Kidney epithelial cell (primary cell): ENCODE results near the gene TMEM106C. TPM values are rescaled to one million over a fixed set of nuclear protein-coding genes. Genes with fewer than 3 reads are reported as not detected.
A peak's percentile ranks its signal among the peaks of the same experiment; 100 is the strongest.
"Not testable (repeated sequence)": the region's sequence is repeated elsewhere in the genome, so short reads cannot be mapped to it uniquely, and the experiment has no call there.

Experiments
- DNase-seq: peaks from one replicate; pipeline ENCODE4 v3.0.0-alpha.2; 2010; ENCODE audit warnings: low read depth
- H3K27me3 ChIP-seq: 2 replicates; pipeline ENCODE4 v1.6.0; 2011; ENCODE audit warnings: low read length; ENCODE audit not compliant: control insufficient read depth, insufficient read depth
- H3K36me3 ChIP-seq: 2 replicates; pipeline ENCODE4 v1.5.1; 2011; ENCODE audit warnings: low read length; ENCODE audit not compliant: control insufficient read depth, insufficient read depth
- H3K4me3 ChIP-seq: 2 replicates; pipeline ENCODE4 v1.5.1; 2011; ENCODE audit warnings: low read depth, mild to moderate bottlenecking, control low read depth, low read length
- total RNA-seq: library from RNA; depleted of rRNA; stranded (reverse); fragments of >200 nt; gene quantifications from 2 replicates; pipeline ENCODE4 v1.2.3, GENCODE V29; 2015
- TF ChIP-seq, protein P1 (sequence below): IDR thresholded peaks from 2 replicates; pipeline ENCODE4 v1.5.1; 2011; ENCODE audit warnings: mild to moderate bottlenecking, moderate library complexity, low read length, control low read depth, inconsistent platforms; ENCODE audit not compliant: insufficient read depth, poor library complexity, severe bottlenecking

The TMEM106C gene
- total RNA-seq, 1 donor from 2014 or later = 133 TPM

DNA sequence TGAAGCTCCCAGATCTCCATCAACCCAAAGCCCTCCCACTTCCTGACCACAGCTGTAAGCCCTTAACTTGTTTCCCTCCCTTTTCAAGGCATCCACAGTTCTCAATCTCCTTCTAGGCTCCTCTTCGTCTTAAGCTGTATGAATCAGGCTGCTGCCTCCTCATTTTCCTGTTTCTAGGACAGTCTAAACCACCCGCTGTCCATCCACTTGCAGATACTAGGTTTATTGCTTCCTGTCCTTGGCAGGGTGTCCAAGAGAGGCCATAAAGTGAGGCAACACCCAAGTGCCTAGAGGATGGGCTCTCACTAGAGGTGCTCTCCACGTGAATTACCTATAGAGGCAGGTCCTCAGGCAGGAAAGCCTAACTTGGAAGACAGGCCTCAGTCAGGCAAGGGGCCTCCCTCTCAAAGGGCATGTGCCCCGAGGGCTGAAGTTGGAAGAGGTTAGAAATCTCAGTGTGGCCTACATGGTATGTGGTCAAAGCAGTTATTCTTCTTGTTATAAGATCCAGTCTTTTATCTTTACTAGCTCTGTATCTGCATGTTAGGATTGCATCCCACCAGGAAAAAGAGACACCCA lies 8.8 kb upstream of the TMEM106C start:
- H3K36me3 ChIP-seq = no peaks in the 10 kb centered on the region
- H3K4me3 ChIP-seq = no peak overlapping the region
- no peak for DNase-seq
- no peaks in the 10 kb centered on the region for H3K27me3 ChIP-seq
- TF ChIP-seq, protein P1, sequence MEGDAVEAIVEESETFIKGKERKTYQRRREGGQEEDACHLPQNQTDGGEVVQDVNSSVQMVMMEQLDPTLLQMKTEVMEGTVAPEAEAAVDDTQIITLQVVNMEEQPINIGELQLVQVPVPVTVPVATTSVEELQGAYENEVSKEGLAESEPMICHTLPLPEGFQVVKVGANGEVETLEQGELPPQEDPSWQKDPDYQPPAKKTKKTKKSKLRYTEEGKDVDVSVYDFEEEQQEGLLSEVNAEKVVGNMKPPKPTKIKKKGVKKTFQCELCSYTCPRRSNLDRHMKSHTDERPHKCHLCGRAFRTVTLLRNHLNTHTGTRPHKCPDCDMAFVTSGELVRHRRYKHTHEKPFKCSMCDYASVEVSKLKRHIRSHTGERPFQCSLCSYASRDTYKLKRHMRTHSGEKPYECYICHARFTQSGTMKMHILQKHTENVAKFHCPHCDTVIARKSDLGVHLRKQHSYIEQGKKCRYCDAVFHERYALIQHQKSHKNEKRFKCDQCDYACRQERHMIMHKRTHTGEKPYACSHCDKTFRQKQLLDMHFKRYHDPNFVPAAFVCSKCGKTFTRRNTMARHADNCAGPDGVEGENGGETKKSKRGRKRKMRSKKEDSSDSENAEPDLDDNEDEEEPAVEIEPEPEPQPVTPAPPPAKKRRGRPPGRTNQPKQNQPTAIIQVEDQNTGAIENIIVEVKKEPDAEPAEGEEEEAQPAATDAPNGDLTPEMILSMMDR = no peak

DNA sequence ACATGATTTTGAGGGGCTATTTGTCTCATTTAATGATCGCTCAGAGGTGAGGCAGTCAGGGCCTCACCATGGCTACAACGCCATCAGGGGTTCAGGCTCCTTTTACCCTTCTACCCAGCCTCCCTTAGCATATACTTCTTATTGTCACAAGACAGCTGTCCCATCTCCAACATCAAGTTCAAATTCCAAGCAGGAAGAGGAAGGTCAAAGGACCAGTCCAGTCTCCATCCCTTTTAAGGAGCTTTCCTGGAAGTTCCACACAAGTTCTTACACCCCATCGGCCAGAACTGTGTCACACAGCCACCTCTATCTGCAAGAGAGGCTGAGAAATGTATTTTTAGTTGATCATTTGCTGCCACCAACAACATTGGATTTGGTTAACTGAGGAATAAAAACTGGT lies 8.3 kb upstream of the TMEM106C start:
- no peaks in the 10 kb centered on the region for H3K27me3 ChIP-seq
- DNase-seq = no peak
- no peaks in the 10 kb centered on the region for H3K36me3 ChIP-seq
- no peak overlapping the region for H3K4me3 ChIP-seq
- TF ChIP-seq, protein P1 = no peak

DNA sequence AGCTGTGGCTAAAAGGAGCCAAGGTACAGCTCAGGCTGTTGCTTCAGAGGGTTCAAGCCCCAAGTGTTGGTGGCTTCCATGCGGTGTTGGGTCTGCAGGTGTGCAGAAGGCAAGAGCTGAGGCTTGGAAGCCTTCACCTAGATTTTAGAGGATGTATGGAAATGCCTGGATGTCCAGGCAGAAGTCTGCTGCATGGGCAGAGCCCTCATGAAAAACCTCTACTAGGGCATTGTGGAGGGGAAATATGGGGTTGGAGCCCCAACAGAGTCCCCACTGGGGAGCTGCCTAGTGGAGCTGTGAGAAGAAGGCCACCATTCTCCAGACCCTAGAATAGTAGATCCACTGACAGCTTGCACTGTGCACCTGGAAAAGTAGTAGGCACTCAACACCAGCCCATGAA lies 5.7 kb upstream of the TMEM106C start:
- not testable (repeated sequence) for H3K27me3 ChIP-seq, H3K36me3 ChIP-seq, DNase-seq

DNA sequence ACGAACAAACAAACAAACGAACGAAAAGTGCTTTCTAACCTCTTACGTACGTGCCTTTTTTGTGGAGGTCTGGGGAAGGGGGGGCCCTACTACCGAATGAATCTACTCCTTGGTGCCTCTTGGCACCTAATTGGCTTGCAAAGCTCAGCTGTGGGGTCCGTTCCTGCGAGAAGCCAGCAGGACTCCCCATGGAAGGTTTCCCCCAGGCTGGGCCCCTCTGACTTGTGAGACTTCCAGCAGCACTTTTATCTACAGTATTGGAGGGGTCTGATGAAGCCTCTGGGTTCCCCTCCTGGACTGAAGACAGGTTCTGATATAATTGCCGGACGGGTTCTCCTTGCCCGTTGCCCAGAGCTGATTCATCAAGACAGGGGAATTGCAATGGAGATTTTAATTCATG lies 1.2 kb upstream of the TMEM106C start:
- H3K27me3 ChIP-seq = no peaks in the 10 kb centered on the region
- H3K4me3 ChIP-seq = no peak overlapping the region
- DNase-seq = no peak
- H3K36me3 ChIP-seq = no peaks in the 10 kb centered on the region
- TF ChIP-seq, protein P1 = no peak

More for the DNA sequence above, 5.7 kb upstream of the TMEM106C start:
- H3K4me3 ChIP-seq = not testable (repeated sequence)

DNA sequence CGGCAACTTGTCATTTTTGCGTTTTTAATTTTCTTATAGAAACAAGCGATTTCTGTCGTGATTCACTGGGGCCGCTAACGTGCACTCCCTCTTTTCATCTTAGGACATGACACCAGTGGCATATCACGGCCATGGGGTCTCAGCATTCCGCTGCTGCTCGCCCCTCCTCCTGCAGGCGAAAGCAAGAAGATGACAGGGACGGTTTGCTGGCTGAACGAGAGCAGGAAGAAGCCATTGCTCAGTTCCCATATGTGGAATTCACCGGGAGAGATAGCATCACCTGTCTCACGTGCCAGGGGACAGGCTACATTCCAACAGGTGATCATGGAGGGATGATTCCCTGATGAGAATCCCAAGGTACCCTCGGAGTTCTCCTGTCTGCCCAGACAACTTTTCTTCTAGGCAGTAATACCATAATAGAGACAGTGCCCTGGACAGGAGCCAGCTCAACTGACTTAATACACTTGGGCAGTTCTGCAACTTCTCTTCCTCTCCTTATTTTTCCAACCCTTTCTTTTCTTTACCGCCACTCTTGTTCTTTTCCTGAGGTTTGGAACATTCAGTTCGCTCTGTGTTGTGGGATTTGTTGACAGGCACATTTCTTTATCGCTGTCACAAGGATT lies 821 bp downstream of the TMEM106C start:
- TF ChIP-seq, protein P1 = no peak
- no peaks in the 10 kb centered on the region for H3K27me3 ChIP-seq
- peak overlapping the region; percentile 72 for H3K4me3 ChIP-seq
- H3K36me3 ChIP-seq = no peaks in the 10 kb centered on the region
- DNase-seq = no peak

DNA sequence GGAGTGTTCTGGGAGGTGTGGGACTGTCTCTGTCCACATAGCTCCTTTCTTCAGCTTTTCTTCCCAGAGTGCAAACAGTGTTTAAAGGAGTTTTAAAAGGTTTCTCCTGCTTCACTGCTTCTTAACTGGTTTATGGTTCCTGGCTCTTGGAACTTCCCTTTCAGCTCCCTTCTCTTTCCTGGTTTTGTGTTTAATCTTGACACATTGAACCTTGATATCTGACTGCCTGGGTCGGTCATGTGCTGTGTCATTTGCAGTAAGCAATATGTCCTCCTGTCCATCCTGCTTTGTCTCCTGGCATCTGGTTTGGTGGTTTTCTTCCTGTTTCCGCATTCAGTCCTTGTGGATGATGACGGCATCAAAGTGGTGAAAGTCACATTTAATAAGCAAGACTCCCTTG lies 2.2 kb downstream of the TMEM106C start:
- Histone ChIP-seq H3K4me3 (no peak overlapping the region), H3K27me3 (no peaks in the 10 kb centered on the region), H3K36me3 (no peaks in the 10 kb centered on the region)
- TF ChIP-seq, protein P1 = no peak
- DNase-seq = no peak
